Measurements from ENCODE around the gene SPEN. TPM values are rescaled to one million over a fixed set of nuclear protein-coding genes. Genes with fewer than 3 reads are reported as not detected.

SPEN gene
- total and polyA plus RNA-seq, 2 of the 13 experiments (the other 11 are each of a cell fraction or from before 2014, with no cell fraction given): 4.8 to 14.0 TPM

GRCh38 chr1:15981679-15982078, 134.2 kb downstream of the SPEN start (continued):
- TF ChIP-seq ZNF407 (CRISPR knock-in tag; IDR thresholded peaks at IDR 0.05; ENCODE audit: not compliant biosample characterization): no peak
- no peak for TF ChIP-seq CBX5 (CRISPR knock-in tag; IDR thresholded peaks at IDR 0.05; ENCODE audit: borderline replicate concordance)
- TF ChIP-seq REPIN1 (CRISPR knock-in tag; IDR thresholded peaks at IDR 0.05; ENCODE audit: borderline replicate concordance, low read depth): no peak
- no peak for TF ChIP-seq STAT5B (CRISPR knock-in tag; IDR thresholded peaks at IDR 0.05)
- TF ChIP-seq NFE2L2 (IDR thresholded peaks at IDR 0.05; ENCODE audit: low read length): no peak
- TF ChIP-seq IRF2 (CRISPR knock-in tag; IDR thresholded peaks at IDR 0.05): no peak
- no peak for TF ChIP-seq FOXP4 (CRISPR knock-in tag; IDR thresholded peaks at IDR 0.05)
- TF ChIP-seq ISX (CRISPR knock-in tag; conservative IDR thresholded peaks at IDR 0.05): no peak
